GM23338 (cell line): ENCODE measurements around the gene TYW1B.
"Not testable (repeated sequence)": the region's sequence is repeated elsewhere in the genome, so short reads cannot be mapped to it uniquely, and the experiment has no call there.

Experiments used
- CTCF ChIP-seq, 2 experiments: fragments of 200-600 bp in 1 of 2; sonication (generic) in 1 of 2; conservative IDR thresholded peaks; 2 replicates each; pipeline versions ENCODE4 v1.5.1 to v1.6.1; 2016 to 2017; ENCODE audit warnings: antibody characterized with exemption in 2 of 2, low read depth in 2 of 2, mild to moderate bottlenecking in 2 of 2, moderate library complexity in 1 of 2
- EZH2 ChIP-seq: fragments of 200-600 bp; sonication (generic); IDR thresholded peaks from one replicate; pipeline ENCODE4 v1.8.0; 2017; ENCODE audit warnings: antibody characterized with exemption, mild to moderate bottlenecking, low read depth; ENCODE audit not compliant: unreplicated experiment
- EZH2phosphoT487 ChIP-seq: fragments of 200-600 bp; sonication (generic); IDR thresholded peaks from one replicate; pipeline ENCODE4 v1.8.1; 2018; ENCODE audit warnings: antibody characterized with exemption; ENCODE audit not compliant: unreplicated experiment

GRCh38 chr7:72531048-72531447, 297.0 kb downstream of the TYW1B start:
- TF ChIP-seq CTCF (conservative IDR thresholded peaks at IDR 0.05; ENCODE audit: low read depth in 2 of 2); EZH2phosphoT487; EZH2: not testable (repeated sequence)
